Astrocyte (in vitro differentiated cells and primary cell): Measurements from ENCODE around the gene SESN3. TPM values are rescaled to one million over a fixed set of nuclear protein-coding genes. Genes with fewer than 3 reads are reported as not detected.
A peak's percentile ranks its signal among the peaks of the same experiment; 100 is the strongest.

Source experiments
- DNase-seq: peaks from one replicate; pipeline ENCODE4 v3.0.0-alpha.2; 2010; ENCODE audit warnings: low read depth
- FAIRE-seq: peaks from 2 replicates; lab custom pipeline; 2011; peaks lifted over from hg19 to GRCh38; lab: Jason Lieb, UNC
- H2AFZ ChIP-seq: 2 replicates; pipeline ENCODE4 v1.6.0; 2012; ENCODE audit warnings: low read depth, low read length, inconsistent platforms
- H3K27ac ChIP-seq: 2 replicates; pipeline ENCODE4 v1.5.1; 2011; ENCODE audit warnings: low read depth, low read length, inconsistent platforms
- H3K27me3 ChIP-seq: 2 replicates; pipeline ENCODE4 v1.6.0; 2011; ENCODE audit warnings: low read length, inconsistent platforms; ENCODE audit not compliant: insufficient read depth
- H3K36me3 ChIP-seq: 2 replicates; pipeline ENCODE4 v1.5.1; 2011; ENCODE audit warnings: low read length, inconsistent platforms; ENCODE audit not compliant: insufficient read depth
- H3K4me1 ChIP-seq: 2 replicates; pipeline ENCODE4 v1.5.1; 2011; ENCODE audit warnings: low read length, inconsistent platforms; ENCODE audit not compliant: insufficient read depth
- H3K4me2 ChIP-seq: 2 replicates; pipeline ENCODE4 v1.6.0; 2012; ENCODE audit warnings: low read length, inconsistent platforms
- H3K4me3 ChIP-seq: 2 replicates; pipeline ENCODE4 v1.5.1; 2011; ENCODE audit warnings: low read depth, mild to moderate bottlenecking, low read length, inconsistent platforms; ENCODE audit not compliant: insufficient read depth
- H3K79me2 ChIP-seq: 2 replicates; pipeline ENCODE4 v1.6.0; 2012; ENCODE audit warnings: mild to moderate bottlenecking, low read length, inconsistent platforms; ENCODE audit not compliant: insufficient read depth
- H3K9ac ChIP-seq: 2 replicates; pipeline ENCODE4 v1.6.0; 2012; ENCODE audit warnings: mild to moderate bottlenecking, low read length, inconsistent platforms
- H3K9me3 ChIP-seq: 2 replicates; pipeline ENCODE4 v1.5.1; 2012; ENCODE audit warnings: low read depth, mild to moderate bottlenecking, low read length, inconsistent platforms; ENCODE audit not compliant: insufficient read depth
- H4K20me1 ChIP-seq: 2 replicates; pipeline ENCODE4 v1.6.0; 2012; ENCODE audit warnings: low read length, inconsistent platforms; ENCODE audit not compliant: insufficient read depth
- H3K27ac Mint-ChIP-seq: one replicate; pipeline ENCODE4 v1.8.0; 2021; ENCODE audit warnings: mild to moderate bottlenecking, mixed read lengths; ENCODE audit not compliant: unreplicated experiment
- H3K27me3 Mint-ChIP-seq: one replicate; pipeline ENCODE4 v1.8.0; 2021; ENCODE audit warnings: low read depth, mixed read lengths; ENCODE audit not compliant: unreplicated experiment
- H3K36me3 Mint-ChIP-seq: one replicate; pipeline ENCODE4 v1.8.0; 2021; ENCODE audit warnings: low read depth, mixed read lengths; ENCODE audit not compliant: unreplicated experiment
- H3K4me1 Mint-ChIP-seq: one replicate; pipeline ENCODE4 v1.8.0; 2021; ENCODE audit warnings: low read depth, mixed read lengths; ENCODE audit not compliant: unreplicated experiment
- H3K4me3 Mint-ChIP-seq: one replicate; pipeline ENCODE4 v1.8.0; 2021; ENCODE audit warnings: mild to moderate bottlenecking, moderate library complexity, mixed read lengths; ENCODE audit not compliant: unreplicated experiment
- H3K9me3 Mint-ChIP-seq: one replicate; pipeline ENCODE4 v1.8.0; 2021; ENCODE audit warnings: mild to moderate bottlenecking, mixed read lengths; ENCODE audit not compliant: unreplicated experiment
- CTCF ChIP-seq: IDR thresholded peaks from 2 replicates; pipeline ENCODE4 v1.5.1; 2011; ENCODE audit warnings: low read depth, mild to moderate bottlenecking, inconsistent platforms, low read length, moderate library complexity; ENCODE audit not compliant: insufficient read depth
- EZH2 ChIP-seq: IDR thresholded peaks from 2 replicates; pipeline ENCODE4 v1.6.1; 2012; ENCODE audit warnings: mild to moderate bottlenecking, low read length, inconsistent platforms; ENCODE audit not compliant: insufficient read depth
- total RNA-seq: library from RNA; stranded (reverse); gene quantifications from 2 replicates; pipeline ENCODE4 v1.2.1, GENCODE V29; 2021

Gene SESN3
- total RNA-seq, 1 donor from 2014 or later = 98.1 TPM

DNA sequence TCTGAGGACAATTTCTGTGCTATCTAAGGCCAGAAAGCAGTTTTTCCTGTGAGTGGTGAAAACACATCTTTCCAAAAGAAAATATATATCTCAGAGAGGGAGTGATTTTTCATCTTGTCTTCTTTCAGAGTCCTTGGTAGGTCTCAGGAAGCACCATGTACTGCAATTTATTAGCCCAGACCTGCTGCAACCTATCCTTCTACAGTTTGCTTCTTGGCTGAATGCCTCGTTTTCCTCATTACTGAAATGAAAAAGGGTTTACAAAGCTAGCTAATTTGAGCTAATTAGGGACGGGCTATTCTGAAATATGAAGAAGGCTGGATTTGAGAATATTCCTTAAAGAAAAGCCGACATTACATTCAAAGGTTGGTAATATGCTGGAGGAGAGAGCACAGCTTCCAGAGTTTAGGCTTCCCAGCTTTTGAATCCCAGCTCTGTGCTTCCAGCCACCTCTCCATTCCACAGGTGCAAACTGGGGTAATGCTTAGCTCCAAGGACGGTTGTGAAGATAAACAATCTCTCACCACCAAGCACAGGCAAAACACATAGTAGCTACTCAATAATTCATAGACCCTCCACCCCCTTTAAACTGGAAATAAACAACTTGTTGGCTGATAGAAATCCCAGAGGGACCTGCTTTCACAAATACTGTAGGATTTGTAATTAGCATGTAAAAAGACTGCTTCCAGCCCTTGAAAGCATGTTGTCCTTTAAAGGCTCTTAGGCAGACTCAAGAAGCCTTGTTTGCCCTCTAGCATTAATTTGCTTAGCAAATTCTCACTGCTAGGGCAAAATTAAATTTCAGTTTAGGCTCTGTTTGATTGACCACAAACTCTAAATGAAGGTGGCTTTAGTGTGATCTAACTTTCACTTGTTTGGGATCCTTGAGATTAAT is 24.5 kb upstream of the SESN3 start:
- Histone ChIP-seq H3K36me3 (no peaks in the 10 kb centered on the region), H3K9ac (no peak overlapping the region), H3K4me2 (no peak overlapping the region), H3K4me1 (peaks cover 9% of the 10 kb centered on the region), H3K27me3 (peaks cover 6% of the 10 kb centered on the region), H3K27ac (no peak overlapping the region), H4K20me1 (no peaks in the 10 kb centered on the region), H3K9me3 (no peaks in the 10 kb centered on the region), H3K79me2 (no peaks in the 10 kb centered on the region), H3K4me3 (no peak overlapping the region), H2AFZ (no peak overlapping the region)
- H3K27me3 Mint-ChIP-seq = no peaks in the 10 kb centered on the region
- H3K9me3 Mint-ChIP-seq = no peaks in the 10 kb centered on the region
- no peaks in the 10 kb centered on the region for H3K36me3 Mint-ChIP-seq
- H3K4me3 Mint-ChIP-seq = no peak overlapping the region
- no peak for TF ChIP-seq EZH2
- no peak for TF ChIP-seq CTCF
- H3K27ac Mint-ChIP-seq = peak overlapping the region; percentile 9
- FAIRE-seq (no peak), DNase-seq (no peak)
- peaks cover 37% of the 10 kb centered on the region for H3K4me1 Mint-ChIP-seq

- peak overlapping the region; percentile 9 for H3K27ac Mint-ChIP-seq
- Histone ChIP-seq H3K36me3 (no peaks in the 10 kb centered on the region), H3K79me2 (no peaks in the 10 kb centered on the region), H3K27me3 (peaks cover 6% of the 10 kb centered on the region), H4K20me1 (no peaks in the 10 kb centered on the region), H3K4me3 (no peak overlapping the region), H3K4me2 (peak overlapping the region; percentile 83), H3K27ac (no peak overlapping the region), H3K9ac (no peak overlapping the region), H3K9me3 (no peaks in the 10 kb centered on the region), H2AFZ (no peak overlapping the region), H3K4me1 (peaks cover 9% of the 10 kb centered on the region)
- no peak for DNase-seq
- peaks cover 37% of the 10 kb centered on the region for H3K4me1 Mint-ChIP-seq
- H3K27me3 Mint-ChIP-seq = no peaks in the 10 kb centered on the region
- H3K9me3 Mint-ChIP-seq = no peaks in the 10 kb centered on the region
- no peak overlapping the region for H3K4me3 Mint-ChIP-seq
- no peak for FAIRE-seq
- TF ChIP-seq CTCF (no peak), EZH2 (no peak)
- no peaks in the 10 kb centered on the region for H3K36me3 Mint-ChIP-seq
Measured at GRCh38 chr11:95254716-95255115, 23.7 kb upstream of the SESN3 start.
